HG03064 (cell line): ENCODE results near the gene STK39.
"Not testable (repeated sequence)": the region's sequence is repeated elsewhere in the genome, so short reads cannot be mapped to it uniquely, and the experiment has no call there.

Source experiments
- ATAC-seq: cut with Tn5 transposase; IDR thresholded peaks from one replicate; pipeline ENCODE4 v1.9.1; 2021; ENCODE audit warnings: low read depth; ENCODE audit not compliant: unreplicated experiment

The STK39 gene

GRCh38 chr2:168107322-168107721 is 140.1 kb downstream of the STK39 start:
- no peak for ATAC-seq

GRCh38 chr2:168105127-168105683 is 142.2 kb downstream of the STK39 start:
- ATAC-seq: no peak

GRCh38 chr2:168097431-168097830 is 150.0 kb downstream of the STK39 start:
- ATAC-seq: no peak

- no peak for ATAC-seq
These were observed 151.2 kb downstream of the STK39 start for GRCh38 chr2:168096158-168096557.

- no peak for ATAC-seq
These were observed 155.4 kb downstream of the STK39 start for GRCh38 chr2:168091986-168092385.

GRCh38 chr2:168090366-168091135 is 156.8 kb downstream of the STK39 start:
- no peak for ATAC-seq

GRCh38 chr2:168089200-168089599 is 158.2 kb downstream of the STK39 start:
- no peak for ATAC-seq

GRCh38 chr2:168087401-168087800 is 160.0 kb downstream of the STK39 start:
- no peak for ATAC-seq

- no peak for ATAC-seq
These were observed 160.5 kb downstream of the STK39 start for GRCh38 chr2:168086851-168087250.

GRCh38 chr2:168085801-168086361 is 161.5 kb downstream of the STK39 start:
- ATAC-seq: no peak

- ATAC-seq: no peak
These were observed 163.1 kb downstream of the STK39 start for GRCh38 chr2:168084288-168084687.

GRCh38 chr2:168081452-168081851 is 165.9 kb downstream of the STK39 start:
- ATAC-seq: not testable (repeated sequence)

- ATAC-seq: no peak
These were observed 168.2 kb downstream of the STK39 start for GRCh38 chr2:168079236-168079635.

- no peak for ATAC-seq
These were observed 170.7 kb downstream of the STK39 start for GRCh38 chr2:168076731-168077130.

GRCh38 chr2:168075446-168075845 is 171.9 kb downstream of the STK39 start:
- no peak for ATAC-seq

GRCh38 chr2:168072626-168073303 is 174.6 kb downstream of the STK39 start:
- ATAC-seq: no peak

GRCh38 chr2:168064011-168064998 is 183.1 kb downstream of the STK39 start:
- ATAC-seq: no peak

GRCh38 chr2:168062936-168063335 is 184.5 kb downstream of the STK39 start:
- no peak for ATAC-seq

GRCh38 chr2:168062054-168062453 is 185.3 kb downstream of the STK39 start:
- no peak for ATAC-seq
